ENCODE results near the gene ARHGAP6. TPM values are rescaled to one million over a fixed set of nuclear protein-coding genes. Genes with fewer than 3 reads are reported as not detected.

Gene ARHGAP6
- total RNA-seq, 1 donor from 2014 or later: 4.9 TPM

- no peak overlapping the region for H3K4me3 ChIP-seq (ENCODE audit: low read depth, low read length)
- TF ChIP-seq CTCF (conservative IDR thresholded peaks at IDR 0.05; ENCODE audit: low read depth, low read length): no peak
- no peak for DNase-seq (ENCODE audit: low read depth)
These were observed 319.5 kb downstream of the ARHGAP6 start for GRCh38 chrX:11346121-11346682.

DNA sequence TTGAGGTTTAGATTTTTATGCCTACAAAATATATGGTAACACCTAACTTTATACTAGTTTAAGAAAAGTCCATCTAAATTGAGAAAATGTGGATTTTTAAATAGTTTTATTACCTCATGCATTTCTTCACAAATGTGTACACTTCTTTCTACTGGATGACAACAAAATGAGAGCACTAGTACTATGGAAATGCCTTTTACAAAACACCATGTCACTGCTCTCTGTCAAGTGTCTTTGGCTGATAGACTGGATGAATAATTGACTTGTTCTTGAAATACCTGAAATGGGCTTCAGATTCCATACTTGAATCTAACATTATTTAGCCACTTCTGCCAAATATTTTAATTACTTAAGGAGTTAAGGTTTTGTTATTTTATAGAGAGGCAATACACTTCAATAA, 323.0 kb downstream of the ARHGAP6 start:
- no peak overlapping the region for H3K4me3 ChIP-seq (ENCODE audit: low read depth, low read length)
- no peak for DNase-seq (ENCODE audit: low read depth)
- TF ChIP-seq CTCF (conservative IDR thresholded peaks at IDR 0.05; ENCODE audit: low read depth, low read length): no peak

DNA sequence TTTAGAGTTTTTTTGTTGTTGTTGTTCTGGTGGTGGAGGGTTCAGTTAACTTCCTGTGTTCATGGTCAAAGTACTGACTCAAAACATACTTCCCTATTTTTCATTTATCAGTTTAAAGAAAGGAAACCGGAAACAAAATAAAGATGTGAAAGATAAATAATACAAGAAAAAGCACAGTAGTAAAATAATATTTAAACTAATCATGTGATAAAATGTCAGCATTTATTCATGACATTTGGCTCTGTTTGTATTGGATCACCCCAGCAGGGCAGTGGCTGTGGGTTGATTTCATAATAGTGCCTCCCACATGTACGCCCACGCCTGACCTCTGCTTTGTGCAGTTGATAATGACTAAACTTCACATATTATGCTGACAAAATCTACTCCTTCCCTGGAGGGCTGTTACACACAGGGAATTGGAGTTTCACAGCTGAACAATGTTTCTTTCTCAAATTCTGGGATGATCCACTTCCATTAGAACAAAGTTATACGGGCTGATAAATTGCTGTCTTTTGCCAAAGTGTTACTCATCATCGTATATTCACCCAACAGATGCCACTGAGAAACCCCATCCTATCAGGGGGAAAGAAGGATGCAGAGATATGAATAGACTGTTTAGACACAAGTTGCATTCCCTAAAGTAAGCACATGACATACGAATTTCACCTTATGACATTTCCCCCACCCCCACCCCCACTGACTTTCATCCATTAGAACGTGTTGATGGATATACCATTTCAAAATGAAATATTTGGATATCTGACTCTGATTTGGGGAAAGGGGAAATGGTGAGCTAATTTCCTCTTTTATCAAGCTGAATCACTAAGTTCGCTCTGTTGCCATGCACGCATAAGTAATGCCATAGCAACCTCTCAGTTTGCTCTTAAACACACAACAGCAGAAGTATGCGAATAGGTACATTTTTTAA, 324.2 kb downstream of the ARHGAP6 start:
- TF ChIP-seq CTCF (conservative IDR thresholded peaks at IDR 0.05; ENCODE audit: low read depth, low read length): no peak
- peak; percentile 64 for DNase-seq (ENCODE audit: low read depth)
- H3K4me3 ChIP-seq (ENCODE audit: low read depth, low read length): no peak overlapping the region

DNA sequence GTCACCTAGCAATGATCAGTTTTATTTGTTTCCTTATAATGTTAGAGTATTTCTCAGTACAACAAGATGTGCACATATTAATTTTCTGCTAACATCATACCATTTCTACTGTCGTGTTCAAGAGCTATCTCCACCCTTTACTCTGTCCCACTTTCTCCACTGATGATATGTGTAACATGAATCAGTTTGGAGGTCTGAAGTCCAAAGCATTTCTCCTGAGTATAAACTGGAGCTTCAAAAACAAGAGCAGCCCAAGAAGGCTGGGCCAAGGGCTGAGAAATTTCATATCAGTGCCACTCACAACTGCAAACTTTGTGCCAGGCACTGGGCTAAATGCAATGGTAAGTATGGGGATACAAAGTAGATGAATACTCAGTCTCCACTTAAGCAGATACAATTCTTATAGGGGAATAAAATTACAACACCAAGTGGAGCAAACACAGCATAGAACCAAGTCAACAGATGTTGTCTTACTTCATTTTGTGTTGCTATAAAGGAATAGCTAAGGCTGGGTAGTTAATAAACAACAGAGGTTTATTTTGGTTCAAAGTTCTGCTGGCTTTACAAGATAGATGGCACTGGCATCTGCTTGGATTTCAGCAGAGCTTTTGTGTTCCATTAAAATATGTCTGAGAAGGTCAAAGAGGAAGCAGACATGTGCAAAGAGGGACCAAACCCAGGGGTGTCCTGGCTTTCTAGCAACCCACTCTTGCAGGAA, 328.3 kb downstream of the ARHGAP6 start:
- TF ChIP-seq CTCF (conservative IDR thresholded peaks at IDR 0.05; ENCODE audit: low read depth, low read length): no peak
- no peak for DNase-seq (ENCODE audit: low read depth)
- H3K4me3 ChIP-seq (ENCODE audit: low read depth, low read length): no peak overlapping the region

DNA sequence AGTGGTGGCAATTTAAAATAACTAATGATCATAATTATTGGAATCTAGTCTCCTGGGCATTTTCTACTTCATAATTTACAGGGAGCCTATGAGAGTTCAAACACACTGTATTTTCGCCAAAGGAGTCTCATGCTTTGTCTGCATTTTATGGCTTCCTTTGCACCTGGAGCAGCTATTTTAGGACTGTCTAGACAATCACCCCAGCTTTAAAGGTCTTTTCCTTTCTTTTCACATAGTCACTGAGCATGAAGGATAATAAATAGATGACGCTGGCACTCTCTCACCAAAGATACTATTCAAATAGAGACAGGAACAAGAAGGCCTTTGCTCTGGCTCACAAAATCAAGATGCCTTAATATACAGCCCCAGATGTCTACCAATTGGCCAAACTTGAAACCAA, 329.5 kb downstream of the ARHGAP6 start:
- no peak for TF ChIP-seq CTCF (conservative IDR thresholded peaks at IDR 0.05; ENCODE audit: low read depth, low read length)
- DNase-seq (ENCODE audit: low read depth): no peak
- H3K4me3 ChIP-seq (ENCODE audit: low read depth, low read length): no peak overlapping the region

DNA sequence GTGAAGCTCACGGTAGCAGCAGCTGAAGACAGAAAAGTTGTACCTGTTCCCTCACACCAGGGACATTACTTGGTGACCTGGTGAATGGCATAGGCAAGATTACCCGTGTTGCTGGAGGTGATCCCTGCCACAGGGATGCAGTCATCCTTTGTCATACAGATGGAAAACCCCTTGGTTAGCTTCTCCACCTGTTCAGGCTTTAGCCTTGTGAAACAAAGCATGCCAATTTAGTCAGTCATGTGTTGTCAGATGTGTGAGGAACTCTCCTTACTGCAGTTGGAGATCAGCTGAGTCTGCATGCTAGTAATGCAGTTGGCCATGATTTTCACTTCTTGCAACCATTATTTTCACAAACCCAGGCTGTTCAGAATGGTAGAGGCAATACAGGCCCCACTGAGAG, 331.6 kb downstream of the ARHGAP6 start:
- DNase-seq (ENCODE audit: low read depth): no peak
- no peak overlapping the region for H3K4me3 ChIP-seq (ENCODE audit: low read depth, low read length)
- no peak for TF ChIP-seq CTCF (conservative IDR thresholded peaks at IDR 0.05; ENCODE audit: low read depth, low read length)

Measured in epithelial cell of proximal tubule (primary cell).